Hematopoietic multipotent progenitor cell treated with erythropoietin and hydrocortisone succinate and interleukin-3 and kit ligand, for 15 days (in vitro differentiated cells): ENCODE data around the gene PRLH.

Experiments
- DNase-seq: peaks from one replicate; pipeline ENCODE4 v3.0.0-alpha.2; 2015; ENCODE audit warnings: low spot score

The PRLH gene

DNA sequence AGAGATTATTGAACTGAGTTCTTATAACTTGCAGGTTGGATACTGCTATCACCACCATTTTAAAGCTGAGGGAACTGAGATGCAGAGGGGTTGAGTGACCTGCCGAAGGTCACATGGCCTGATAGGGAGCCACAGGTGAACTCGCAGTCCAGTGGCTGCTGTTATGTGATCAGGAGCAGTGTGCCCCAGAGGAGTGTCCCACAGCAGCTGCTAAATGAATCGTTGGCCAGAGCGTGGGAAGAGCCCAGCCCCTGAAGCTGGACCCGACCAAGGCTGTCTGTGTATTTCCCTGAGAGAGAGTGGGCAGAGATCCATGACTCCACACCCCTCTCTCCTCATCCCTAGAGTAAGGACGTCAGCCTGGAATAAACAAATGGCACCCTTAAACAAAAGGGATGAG lies 26.7 kb upstream of the PRLH start:
- DNase-seq, result no peak

DNA sequence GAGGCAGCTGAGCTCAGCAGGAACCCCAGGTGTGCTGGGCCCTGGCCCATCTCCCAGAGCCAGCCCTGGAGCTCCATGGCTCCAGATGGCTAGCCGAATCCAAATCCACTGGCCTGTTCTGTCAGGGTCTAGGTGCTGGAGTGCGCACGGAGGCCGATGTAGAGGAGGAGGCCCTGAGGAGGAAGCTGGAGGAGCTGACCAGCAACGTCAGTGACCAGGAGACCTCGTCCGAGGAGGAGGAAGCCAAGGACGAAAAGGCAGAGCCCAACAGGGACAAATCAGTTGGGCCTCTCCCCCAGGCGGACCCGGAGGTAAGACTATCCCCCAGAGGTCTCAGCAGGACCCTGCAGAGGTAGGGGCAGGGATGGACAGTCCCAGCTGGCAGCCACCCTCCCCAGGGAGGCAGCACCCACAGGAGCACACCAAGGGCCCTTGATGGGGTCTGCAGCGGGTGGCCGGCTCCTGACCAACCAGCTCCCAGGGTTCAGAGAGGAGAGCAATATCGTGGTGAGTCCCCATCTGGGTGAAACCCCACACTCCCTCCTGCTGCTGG lies 26.1 kb upstream of the PRLH start:
- no peak for DNase-seq

DNA sequence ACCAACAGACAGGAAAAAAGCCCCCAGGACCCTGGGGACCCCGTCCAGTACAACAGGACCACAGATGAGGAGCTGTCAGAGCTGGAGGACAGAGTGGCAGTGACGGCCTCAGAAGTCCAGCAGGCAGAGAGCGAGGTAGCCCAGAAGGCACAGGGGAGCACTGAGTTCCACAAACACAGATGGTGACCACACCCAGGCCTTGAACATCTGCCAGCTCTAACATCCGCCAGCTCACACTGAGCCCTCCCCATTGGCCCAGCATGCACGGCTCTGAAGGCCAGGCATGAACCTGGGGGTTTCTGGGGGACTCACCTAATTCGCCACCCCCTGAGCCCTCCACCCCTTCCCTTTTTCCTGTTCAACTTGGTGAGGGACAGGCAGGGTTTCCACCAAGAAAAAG lies 25.6 kb upstream of the PRLH start:
- peak; percentile 64 for DNase-seq

DNA sequence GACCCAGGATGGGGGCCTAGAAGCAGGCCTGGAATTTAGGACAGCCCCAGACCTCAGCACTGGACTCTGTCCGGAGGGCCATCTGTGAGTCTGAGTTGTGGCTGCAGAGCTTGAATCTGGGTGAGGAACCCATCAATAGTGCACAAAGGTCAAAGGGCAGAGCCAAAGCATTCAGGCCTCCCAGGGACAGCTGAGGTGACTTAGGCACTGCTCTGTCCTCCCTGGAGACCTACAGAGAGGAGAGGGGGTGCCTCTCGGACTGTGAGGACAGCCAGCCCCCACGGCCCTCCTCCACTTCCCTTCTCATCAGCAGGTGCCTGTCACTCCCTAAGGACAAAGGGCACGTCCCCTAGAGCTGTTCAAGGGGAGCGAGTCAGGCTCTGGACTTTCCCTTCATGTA lies 25.1 kb upstream of the PRLH start:
- DNase-seq, result no peak

DNA sequence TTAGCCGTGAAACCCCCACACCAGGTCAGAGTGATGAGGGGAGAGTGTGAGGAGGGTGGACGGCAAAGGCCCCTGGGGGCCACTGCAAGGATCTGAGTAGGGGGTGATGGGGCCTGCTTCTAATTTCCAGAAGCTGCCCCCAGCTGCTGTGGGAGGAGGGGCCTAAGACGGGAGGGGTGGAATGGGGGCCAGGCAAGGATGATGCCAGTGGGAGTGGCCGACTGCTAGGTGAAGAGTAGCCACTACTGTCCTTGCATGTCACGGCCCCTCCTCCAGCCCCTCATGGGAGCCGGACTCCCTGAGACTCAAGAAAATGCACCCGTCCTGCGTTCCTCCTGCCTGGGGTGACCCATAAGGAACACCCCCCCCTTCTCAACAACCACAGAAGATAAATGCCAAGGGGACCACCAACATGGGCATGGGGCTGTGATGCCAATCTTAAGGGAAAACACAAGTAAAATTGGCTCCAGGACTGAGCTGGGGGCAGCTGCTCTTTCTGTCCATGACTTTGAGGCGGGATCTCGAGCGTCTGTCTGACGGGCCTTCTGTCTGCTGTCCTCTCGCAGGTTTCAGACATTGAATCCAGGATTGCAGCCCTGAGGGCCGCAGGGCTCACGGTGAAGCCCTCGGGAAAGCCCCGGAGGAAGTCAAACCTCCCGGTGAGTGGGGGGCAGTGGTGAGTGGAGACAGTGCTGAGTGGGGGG lies 24.2 kb upstream of the PRLH start:
- DNase-seq, result no peak

DNA sequence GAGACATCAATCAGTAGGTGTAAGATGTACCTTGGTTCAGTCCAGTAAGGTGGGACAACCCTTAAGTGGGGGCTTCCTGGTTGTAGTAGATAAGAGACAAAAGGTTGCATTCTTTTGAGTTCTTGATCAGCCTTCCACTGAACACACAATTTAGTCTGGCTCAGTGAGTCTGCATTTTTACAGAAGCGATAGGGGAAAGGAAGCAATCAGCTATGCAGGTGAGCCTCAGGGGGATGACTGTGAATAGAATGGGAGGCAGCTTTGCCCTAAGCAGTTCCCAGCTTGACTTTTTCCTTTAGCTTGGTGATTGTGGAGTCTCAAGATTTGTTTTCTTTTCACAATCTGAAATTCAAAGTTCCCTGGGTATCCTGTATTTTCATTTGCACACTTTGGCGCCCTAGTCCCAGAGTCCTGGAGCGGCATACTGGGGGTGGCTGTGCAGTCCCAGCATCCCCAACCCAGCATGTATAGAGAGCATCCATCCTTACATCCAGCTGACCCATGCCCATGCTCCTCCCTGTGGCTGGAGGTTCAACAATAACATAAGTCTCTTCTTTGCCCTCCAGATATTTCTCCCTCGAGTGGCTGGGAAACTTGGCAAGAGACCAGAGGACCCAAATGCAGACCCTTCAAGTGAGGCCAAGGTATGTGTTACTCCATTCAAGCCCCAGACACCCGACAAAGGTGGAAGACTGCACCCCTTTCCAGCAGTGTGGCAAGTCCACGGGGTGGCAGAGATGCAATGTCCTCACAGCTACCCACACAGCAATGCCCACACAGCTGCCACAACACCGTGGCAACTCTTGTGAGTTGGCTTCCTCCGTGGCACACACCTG lies 20.1 kb upstream of the PRLH start:
- no peak for DNase-seq

DNA sequence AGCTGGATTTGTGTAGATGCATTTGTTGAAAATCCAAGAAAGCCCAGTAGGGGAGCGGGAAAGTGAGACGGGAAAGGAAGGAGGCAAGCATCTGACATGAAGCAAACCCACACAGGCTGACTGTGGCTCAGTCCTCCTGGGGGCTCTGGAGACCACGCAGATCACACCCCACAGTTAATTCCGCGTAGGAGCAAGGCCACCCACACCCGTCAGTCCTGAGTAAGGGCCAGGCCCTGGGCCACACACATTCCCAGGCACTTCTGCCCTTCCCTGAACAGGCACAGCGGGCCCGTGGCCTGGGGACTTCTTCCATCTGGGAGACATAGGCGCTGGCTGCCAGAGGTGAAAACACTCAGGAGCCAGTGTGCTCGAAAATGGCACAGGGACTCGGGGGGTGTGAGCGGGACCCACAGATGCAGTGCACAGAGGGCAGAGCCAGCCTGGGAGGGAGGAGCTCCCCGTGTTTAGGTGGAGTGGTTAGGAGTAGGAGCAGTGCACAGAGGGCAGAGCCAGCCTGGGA lies 19.4 kb upstream of the PRLH start:
- no peak for DNase-seq

DNA sequence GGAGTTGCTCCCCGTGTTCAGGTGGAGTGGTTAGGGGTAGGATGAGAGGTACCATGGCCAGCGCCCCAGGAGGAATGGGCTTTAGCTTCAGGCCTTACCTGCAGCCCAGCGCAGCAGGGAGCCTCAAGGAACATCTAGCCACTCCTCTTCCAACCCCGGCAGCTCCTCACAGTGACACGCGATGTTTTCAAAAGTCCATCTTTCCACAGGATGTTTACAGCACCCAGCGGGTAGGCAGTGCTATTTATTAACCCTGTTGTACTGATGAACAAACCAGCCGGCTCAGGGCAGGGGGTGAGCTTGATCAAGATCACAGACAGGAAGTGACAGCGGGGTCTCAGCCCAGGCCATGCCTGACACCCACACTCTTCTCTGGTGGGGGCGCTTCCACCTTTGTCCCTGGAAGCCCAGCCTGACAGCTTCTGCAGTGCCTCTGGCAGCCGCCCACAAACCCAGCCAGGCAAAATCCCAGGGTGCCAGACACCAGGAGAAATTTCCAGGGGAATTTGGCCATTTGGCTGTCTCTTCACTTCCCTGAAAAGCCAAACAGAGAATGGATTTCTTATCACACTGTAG lies 18.4 kb upstream of the PRLH start:
- no peak for DNase-seq

DNA sequence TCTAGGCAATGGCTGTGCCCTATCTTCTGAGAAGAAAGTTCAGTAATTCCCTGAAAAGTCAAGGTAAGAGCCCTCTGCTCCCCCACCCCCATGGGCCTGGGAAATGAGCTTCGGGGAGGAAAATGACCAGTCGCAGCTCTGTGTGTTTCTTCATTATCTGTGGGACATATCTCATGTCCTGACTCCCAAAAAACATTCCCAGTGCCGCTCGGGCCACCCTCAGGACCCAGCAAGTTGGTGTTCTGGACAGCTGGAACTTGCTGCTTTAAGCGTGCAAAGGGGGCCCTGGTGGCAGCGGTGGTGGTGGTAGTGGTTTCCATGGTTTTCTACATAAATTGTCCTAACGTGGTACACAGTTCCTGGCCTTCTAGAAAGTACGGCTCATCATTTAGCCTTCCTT lies 17.2 kb upstream of the PRLH start:
- DNase-seq, result no peak

DNA sequence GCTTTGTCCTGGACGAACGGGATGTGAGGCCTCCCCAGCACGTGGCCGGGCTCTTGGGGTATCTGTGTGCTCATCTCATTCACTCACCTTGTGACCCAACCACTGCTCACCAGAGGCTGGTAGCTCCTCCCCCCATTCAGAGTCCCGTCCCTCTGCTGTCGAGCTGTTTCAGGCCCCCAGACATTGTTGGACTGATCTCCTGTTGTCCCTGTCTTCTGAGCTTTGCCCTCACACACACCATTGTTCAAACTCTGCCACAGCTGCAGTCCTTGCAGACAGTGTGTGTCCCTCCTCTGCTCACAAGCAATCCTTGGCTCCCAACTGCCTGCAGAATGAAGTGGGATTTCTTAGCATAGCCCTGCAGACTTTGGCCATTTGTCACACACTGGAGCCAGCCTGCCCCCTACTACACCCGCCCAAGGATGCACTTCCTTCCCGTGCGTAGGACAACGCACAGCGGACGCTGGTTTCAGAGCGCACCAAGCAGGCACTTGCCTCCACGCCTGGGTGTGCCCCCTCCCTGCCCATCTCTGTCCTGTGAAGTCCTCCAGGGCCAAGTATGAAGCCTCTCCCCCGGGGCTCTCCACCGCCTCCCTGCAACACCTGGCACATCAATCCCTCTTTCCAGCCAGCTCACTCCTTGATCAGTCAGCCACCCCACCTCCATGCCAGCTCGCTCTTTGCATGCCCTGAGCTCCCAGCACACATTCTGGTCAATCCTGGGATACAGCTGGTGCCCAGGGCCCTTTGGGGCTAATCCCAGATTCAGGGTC lies 16.5 kb upstream of the PRLH start:
- DNase-seq, result no peak

DNA sequence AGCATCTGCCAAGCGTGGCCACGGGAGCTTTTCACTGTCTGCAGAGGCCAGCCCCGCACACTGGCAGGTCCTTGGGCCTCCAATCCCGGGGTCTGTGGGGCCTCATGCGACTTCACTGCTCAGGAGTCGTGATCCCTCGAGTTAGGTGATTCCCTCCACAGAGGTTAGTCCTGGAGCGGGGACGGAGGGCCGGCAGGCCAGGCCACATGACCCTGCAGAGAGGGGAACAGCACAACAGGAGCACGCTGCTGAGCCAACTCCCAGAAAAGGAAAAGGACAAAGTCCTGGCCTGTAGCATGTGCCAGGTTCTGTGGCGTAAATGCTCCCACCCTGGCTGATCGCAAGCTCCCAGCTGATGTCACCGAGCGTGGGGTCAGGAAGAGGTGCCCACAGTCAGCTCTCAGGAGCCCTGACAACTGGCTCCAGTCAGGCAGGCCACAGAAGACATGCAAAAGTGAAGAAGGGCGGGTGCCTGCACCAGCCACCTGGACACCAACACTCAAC lies 15.3 kb upstream of the PRLH start:
- DNase-seq, result no peak

DNA sequence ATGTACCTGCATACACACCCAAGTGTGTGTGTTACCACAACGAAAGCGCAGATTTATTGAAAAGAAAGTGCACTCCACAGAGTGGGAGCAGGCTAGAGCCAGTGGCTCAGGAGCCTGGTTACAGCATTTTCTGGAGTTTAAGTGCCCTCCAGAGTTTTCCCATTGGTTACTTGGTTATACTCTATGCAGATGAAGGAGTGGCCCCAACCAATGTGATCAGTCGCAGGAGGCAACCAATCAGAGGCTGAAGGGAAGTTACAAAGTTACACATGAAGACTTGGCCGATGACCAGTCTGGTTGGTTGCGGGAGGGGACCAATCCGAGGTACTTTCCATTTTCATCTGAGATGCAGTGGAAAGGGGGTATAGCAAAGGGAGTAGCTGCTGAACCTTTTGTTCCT lies 13.5 kb upstream of the PRLH start:
- no peak for DNase-seq

DNA sequence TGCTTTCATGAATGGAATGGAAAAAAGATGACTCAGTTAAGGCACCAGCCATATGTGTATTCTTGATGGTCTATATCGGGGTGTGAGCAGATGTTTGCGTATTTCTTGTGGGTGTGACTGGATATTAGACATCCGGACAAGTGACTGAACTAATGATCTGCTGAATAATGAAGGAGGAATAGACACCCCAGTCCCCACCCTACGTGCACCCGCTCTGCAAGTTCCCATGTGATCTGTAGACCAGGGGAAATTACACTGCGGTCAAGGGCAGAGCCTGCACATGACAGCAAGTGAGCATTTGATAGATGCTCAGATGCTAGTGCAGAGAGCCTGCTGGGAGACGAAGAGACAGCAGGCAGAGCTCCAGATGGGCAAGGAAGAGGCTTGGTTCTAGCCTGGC lies 12.4 kb upstream of the PRLH start:
- DNase-seq, result no peak

DNA sequence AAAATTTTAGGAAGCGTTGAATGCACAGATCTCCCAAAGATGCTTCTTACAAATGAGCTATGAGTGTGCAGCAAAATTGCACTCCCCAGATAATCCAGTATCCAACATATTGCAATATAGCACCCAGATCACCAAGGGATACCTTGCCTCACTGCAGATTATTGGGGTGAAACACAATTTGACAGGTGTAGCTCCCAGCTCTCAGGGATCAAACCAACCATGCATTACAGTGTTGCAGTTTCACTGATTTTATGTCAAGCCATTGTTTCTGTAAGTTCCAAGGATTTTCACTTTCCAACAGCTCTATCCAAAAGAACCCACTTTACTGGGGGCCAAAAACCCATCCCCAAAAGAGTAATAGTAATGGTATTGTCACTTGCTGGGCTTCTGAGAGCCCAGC lies 10.8 kb upstream of the PRLH start:
- no peak for DNase-seq

DNA sequence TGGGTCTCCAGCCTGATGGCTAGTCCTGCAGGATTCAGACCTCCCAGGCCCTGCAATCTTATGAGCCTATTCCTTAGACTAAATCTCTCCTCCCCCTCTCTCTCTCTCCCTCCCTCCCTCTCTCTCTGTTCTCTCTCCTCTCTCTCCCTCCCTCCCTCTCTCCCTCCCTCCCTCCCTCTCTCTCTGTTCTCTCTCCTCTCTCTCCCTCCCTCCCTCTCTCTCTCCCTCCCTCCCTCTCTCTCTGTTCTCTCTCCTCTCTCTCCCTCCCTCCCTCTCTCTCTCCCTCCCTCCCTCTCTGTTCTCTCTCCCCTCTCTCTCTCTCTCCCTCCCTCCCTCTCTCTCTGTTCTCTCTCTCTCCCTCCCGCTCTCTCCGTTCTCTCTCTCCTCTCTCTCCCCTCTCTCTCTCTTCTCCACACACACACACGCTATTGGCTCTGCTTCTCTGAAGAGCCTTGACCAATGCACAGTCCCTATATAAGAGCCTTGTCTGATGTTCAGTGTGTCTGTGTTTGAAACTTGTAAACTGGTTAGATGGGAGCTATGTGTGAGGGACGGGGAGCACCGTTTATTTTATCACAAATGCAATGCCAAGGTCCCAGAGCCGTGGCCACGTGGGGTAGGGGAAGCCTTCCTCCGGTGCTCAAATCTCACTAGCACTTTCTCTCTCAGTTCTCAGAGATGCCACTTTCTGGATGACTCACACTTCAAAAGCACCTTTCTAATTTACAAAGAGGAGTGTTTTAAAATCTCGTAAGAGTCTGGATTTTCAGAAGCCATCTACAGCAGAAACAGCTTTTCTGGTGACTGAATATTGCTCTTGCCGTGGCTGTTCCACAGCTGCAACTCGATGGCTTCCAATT lies 9.4 kb upstream of the PRLH start:
- DNase-seq, result no peak

DNA sequence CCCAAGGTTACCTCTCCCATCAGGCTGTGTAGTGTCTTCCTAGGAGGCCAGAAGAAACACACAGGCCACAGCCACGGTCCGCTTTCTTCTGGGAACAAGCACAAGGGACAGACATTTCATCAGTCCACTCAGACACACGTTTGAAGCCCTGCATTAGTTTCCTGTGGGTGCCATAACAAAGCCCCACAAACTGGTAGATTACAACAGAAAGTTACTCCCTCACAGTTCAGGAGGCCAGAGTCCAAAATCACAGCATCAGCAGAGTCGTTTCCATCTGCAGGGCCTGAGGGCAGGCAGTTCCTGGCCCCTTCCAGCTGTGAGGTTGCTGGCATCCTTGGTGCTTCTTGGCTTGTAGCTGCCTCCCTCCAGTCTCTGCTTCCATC lies 8.8 kb upstream of the PRLH start:
- no peak for DNase-seq

DNA sequence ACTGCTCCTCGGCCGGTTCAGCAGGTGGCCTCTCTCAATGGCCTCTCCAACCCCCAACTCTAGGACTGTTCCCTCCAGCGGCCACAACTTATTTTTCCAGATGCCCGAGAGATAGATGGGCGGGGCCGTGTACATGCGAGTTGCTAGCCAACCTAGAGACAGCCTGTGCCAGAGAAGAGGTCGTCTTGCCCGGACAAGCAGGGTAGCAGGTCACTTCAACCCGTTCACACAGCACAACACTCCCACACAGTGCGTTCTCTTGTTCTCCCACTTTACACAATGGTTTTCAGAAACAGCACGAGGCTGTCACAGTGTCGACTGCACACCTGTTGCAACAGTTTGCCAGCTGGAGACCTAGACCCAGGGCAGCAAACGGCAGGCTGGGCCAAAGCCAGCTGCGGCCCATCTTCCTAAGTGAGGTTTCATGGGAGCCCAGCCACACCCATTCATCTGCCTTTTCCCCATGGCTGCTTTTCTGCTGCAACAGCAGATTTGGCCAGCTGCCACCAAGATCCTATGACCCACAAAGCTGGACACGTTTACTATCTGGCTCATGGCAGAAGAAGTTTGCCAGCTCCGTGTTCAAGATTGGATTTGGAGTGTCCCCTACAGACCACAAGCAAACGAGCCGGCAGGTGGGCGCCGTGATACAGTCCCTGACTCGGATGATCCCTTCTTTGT lies 7.3 kb upstream of the PRLH start:
- DNase-seq, result no peak

DNA sequence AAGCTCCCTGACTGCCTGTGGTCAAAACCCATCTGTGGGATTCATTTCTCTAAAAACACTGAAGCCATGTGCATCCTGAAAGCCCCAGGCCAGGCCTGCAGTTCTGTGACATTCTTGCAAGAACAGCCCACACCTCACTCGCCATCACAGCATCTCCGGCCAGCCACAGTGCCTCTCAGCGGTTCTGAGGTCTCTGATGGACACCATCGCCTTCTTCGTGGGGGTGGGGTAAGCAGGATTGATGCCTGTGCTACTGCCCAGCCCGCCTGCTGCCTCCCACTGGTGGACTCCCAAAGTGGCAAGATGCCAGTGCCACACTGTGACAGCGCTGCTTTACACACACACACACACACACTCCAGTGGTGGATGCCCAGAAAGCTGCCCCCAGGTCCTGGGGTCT lies 5.2 kb upstream of the PRLH start:
- DNase-seq, result no peak

DNA sequence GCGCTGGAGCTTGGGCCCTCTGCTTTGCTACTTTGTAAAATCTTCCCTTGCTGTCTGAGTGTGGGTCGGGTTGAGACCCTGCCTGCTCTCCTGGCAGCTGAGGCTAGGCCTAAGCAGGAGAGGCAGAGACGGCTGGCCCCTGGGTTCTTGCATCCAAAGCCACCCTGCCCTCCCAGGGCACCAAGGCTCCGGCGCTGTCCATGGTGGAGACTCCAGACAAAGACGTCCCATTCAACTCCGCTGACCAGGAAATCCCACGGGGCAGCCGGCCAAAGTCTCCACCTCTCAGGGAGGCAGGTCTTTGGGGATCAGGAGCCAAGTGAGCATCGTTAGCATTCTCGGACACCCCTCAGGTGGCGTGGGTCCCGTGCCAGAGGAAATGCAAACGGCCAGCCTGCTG lies 2.6 kb upstream of the PRLH start:
- no peak for DNase-seq

DNA sequence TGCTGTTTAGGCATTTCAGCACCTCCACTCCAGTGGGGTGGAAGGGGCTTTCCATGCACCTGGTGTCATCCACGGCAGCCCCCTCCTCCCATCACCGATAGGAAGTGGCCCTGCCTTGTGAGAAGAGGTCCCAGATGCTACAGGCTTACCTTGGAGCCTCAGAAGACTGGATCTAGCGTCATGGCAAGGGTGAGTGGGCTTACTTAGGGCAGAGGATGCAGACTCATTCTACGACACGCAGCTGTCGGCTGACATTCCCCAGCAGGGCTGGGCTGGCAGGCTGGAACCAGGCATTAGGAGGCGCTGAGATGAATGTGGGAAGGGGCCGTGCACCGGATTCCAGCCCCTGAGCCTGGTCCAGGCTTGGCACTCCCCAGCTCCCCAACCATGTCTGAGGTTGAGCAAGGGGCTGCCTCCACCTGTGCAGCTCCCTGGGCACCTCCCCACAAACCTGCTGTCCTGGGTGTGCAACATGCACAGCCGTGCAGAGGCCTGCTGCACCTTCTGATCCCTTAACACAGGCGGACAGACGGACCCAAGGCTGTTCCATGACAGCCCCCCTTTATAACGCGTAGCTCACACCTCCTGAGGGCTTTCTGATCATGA lies 1.7 kb upstream of the PRLH start:
- DNase-seq, result no peak
